ENCODE results near the gene TMEM17. TPM values are rescaled to one million over a fixed set of nuclear protein-coding genes. Genes with fewer than 3 reads are reported as not detected.

Gene TMEM17
- total and polyA plus RNA-seq, 2 of the 13 experiments (the other 11 are each of a cell fraction or from before 2014, with no cell fraction given), result 0.22 to 0.50 TPM

GRCh38 chr2:62485761-62486438 is 20.1 kb downstream of the TMEM17 start (continued):
- TF ChIP-seq ETS1 (CRISPR knock-in tag; IDR thresholded peaks at IDR 0.05) (no peak), TOE1 (CRISPR knock-in tag; IDR thresholded peaks at IDR 0.05) (no peak), PPARG (CRISPR knock-in tag; conservative IDR thresholded peaks at IDR 0.05) (peak; percentile 99), MEIS2 (CRISPR knock-in tag; IDR thresholded peaks at IDR 0.05) (no peak), MIXL1 (CRISPR knock-in tag; IDR thresholded peaks at IDR 0.05) (peak; percentile 73; the same call in 1 of the 2 replicates), ZSCAN20 (CRISPR knock-in tag; IDR thresholded peaks at IDR 0.05; ENCODE audit: borderline replicate concordance) (0 out of 2 replicates have a peak, but pooled peaks have one; percentile 48), HNF4A (CRISPR knock-in tag; IDR thresholded peaks at IDR 0.05) (peak; percentile 54), ZSCAN9 (CRISPR knock-in tag; IDR thresholded peaks at IDR 0.05; ENCODE audit: borderline replicate concordance) (0 out of 2 replicates have a peak, but pooled peaks have one; percentile 11), ZNF605 (CRISPR knock-in tag; IDR thresholded peaks at IDR 0.05) (peak; percentile 62; the same call in 1 of the 2 replicates), ZNF264 (CRISPR knock-in tag; IDR thresholded peaks at IDR 0.05) (peak; percentile 54; the same call in 1 of the 2 replicates), SP5 (CRISPR knock-in tag; IDR thresholded peaks at IDR 0.05; ENCODE audit: borderline replicate concordance, low read depth) (no peak), EP300 (IDR thresholded peaks at IDR 0.05; ENCODE audit: low read depth in 2 of 2, low read length in 2 of 2) (peak in 1 of 2 experiments; percentile 59; a peak in 2 of 4 replicates), EP300 (CRISPR knock-in tag; IDR thresholded peaks at IDR 0.05; ENCODE audit: borderline replicate concordance) (no peak), BCLAF1 (IDR thresholded peaks at IDR 0.05) (no peak), ZMYM4 (CRISPR knock-in tag; IDR thresholded peaks at IDR 0.05) (peak; percentile 59; the same call in 1 of the 2 replicates), FOXK2 (IDR thresholded peaks at IDR 0.05) (no peak), FOXA3 (CRISPR knock-in tag; IDR thresholded peaks at IDR 0.05) (peak; percentile 53), TGIF2 (CRISPR knock-in tag; IDR thresholded peaks at IDR 0.05) (0 out of 2 replicates have a peak, but pooled peaks have one; percentile 48), ZNF678 (CRISPR knock-in tag; IDR thresholded peaks at IDR 0.05) (no peak), MYNN (CRISPR knock-in tag; IDR thresholded peaks at IDR 0.05; ENCODE audit: low read depth) (no peak), TEAD3 (CRISPR knock-in tag; optimal IDR thresholded peaks at IDR 0.05; ENCODE audit: borderline replicate concordance) (peak; percentile 94), RXRA (CRISPR knock-in tag; IDR thresholded peaks at IDR 0.05) (peak; percentile 44; the same call in 1 of the 2 replicates), POLR2AphosphoS5 (IDR thresholded peaks at IDR 0.05; ENCODE audit: low read depth, low read length) (no peak), ZNF850 (CRISPR knock-in tag; conservative IDR thresholded peaks at IDR 0.05) (no peak), GATAD2A (CRISPR knock-in tag; IDR thresholded peaks at IDR 0.05) (peak; percentile 59), TARDBP (CRISPR knock-in tag; IDR thresholded peaks at IDR 0.05) (peak; percentile 61; the same call in 1 of the 2 replicates), ZNF607 (CRISPR knock-in tag; IDR thresholded peaks at IDR 0.05; ENCODE audit: borderline replicate concordance) (peak; percentile 18; the same call in 1 of the 2 replicates), HNF1B (CRISPR knock-in tag; IDR thresholded peaks at IDR 0.05) (peak; percentile 82; the same call in 1 of the 2 replicates), NFIC (IDR thresholded peaks at IDR 0.05; ENCODE audit: low read length) (peak; percentile 57; the same call in 1 of the 2 replicates)
